Left ventricle myocardium superior (tissue), 1 donor: Measurements from ENCODE around the gene TMEM52. TPM values are rescaled to one million over a fixed set of nuclear protein-coding genes. Genes with fewer than 3 reads are reported as not detected.

Experiments
- ATAC-seq: fragments of 200-7000 bp; cut with Tn5 transposase; one replicate; pipeline ENCODE4 v1.9.1; 2020; ENCODE audit warnings: mild to moderate bottlenecking, moderate library complexity
- DNase-seq: peaks from one replicate; pipeline ENCODE4 v3.0.0-alpha.2; 2020
- intact Hi-C: fragments of 100-400 bp; cut with micrococcal nuclease; formaldehyde crosslinking; loops from one replicate; pipeline ENCODE4 v1.11.0; 2022
- total RNA-seq: library from RNA; stranded (reverse); fragmentation: NEBNext Ultra II Directional; extraction: Animal tissue kit (Norgen Biotek cat#: 25700); gene quantifications from one replicate; pipeline ENCODE4 v1.2.1, GENCODE V29; 2021
- donor health status: DM: no; HTN: yes; CAD: no; lungs with severe emphysema.

The TMEM52 gene
- total RNA-seq, 1 donor from 2014 or later = 1.7 TPM

DNA sequence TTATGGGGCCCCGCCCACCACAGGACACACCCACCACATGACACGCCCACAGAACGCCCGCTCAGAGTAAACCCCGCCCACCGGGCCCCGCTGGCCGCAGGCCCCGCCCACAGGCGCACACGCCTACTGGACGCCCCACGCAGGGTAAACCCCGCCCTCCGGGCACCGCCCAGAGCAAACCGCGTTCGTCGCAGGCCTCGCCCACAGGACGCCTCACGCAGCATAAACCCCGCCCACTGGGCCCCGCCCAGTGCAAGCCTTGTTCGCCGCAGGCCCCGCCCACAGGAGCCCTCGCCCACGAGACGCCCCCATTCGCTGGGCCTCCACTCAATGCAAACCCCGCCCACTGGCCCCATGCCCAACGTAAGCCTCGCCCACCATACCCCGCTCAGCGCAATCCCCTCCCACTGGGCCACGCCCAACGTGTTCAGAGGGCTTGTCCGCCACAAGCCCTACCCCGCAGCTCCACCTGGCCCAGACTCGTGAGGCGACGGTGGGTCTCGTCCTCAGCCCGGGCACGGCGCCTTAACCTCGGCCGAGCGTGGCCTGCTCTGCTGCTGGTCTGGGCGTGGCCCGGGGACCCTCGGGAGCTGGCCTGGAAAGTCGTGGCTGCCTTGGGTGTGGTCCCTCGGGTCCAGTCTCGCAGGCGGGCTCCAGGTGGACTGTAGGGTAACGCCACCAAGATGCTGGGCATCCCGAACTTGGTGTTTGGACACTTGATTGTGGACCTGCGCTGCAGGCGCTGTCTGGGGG lies 401 bp upstream of the TMEM52 start:
- peak; percentile 90 for ATAC-seq
- intact Hi-C loops = no loop called here

GRCh38 chr1:1917995-1918900 lies 831 bp downstream of the TMEM52 start:
- DNase-seq = peak; percentile 34
- ATAC-seq = peak; percentile 0
- intact Hi-C loops = no loop called here

More for the DNA sequence above, 401 bp upstream of the TMEM52 start:
- DNase-seq = peak; percentile 100

DNA sequence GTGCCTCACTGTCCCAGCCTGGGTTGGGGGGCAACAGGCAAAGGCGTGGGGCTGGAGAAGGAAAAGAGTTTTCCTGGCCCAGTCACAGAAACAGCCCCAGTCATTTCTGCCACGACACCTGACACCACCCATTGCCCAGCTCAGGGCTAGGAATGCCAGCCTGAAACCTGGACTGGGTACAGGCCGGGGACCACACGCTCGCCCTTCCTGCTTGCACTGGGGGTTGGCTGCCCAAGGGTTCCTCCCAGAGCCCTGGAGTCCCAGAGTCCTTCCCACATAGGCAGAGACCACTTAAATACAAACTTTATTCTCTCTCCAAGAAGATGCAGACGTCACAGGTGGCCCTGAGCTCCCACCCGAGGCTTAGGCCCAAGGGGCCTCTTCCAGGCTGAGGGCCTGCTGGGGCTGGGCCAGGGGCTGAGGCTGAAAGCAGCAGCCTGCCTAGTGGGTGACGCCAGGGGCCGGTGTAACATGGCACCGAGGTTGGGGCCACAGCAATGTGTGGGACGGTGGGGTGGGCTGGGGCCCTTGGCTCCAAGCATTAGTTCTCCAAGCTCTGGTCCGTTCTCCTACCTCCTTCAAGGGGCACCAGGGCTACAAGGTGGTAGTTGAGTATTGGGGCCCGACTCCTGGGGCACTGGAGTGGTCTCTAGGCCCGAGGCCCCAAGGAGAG lies 1.6 kb downstream of the TMEM52 start:
- no peak for ATAC-seq
- peak; percentile 25 for DNase-seq
- intact Hi-C loops = no loop called here

GRCh38 chr1:1916851-1917251 lies 2.2 kb downstream of the TMEM52 start:
- intact Hi-C loops = no loop called here
- DNase-seq (peak; percentile 40), ATAC-seq (no peak)

DNA sequence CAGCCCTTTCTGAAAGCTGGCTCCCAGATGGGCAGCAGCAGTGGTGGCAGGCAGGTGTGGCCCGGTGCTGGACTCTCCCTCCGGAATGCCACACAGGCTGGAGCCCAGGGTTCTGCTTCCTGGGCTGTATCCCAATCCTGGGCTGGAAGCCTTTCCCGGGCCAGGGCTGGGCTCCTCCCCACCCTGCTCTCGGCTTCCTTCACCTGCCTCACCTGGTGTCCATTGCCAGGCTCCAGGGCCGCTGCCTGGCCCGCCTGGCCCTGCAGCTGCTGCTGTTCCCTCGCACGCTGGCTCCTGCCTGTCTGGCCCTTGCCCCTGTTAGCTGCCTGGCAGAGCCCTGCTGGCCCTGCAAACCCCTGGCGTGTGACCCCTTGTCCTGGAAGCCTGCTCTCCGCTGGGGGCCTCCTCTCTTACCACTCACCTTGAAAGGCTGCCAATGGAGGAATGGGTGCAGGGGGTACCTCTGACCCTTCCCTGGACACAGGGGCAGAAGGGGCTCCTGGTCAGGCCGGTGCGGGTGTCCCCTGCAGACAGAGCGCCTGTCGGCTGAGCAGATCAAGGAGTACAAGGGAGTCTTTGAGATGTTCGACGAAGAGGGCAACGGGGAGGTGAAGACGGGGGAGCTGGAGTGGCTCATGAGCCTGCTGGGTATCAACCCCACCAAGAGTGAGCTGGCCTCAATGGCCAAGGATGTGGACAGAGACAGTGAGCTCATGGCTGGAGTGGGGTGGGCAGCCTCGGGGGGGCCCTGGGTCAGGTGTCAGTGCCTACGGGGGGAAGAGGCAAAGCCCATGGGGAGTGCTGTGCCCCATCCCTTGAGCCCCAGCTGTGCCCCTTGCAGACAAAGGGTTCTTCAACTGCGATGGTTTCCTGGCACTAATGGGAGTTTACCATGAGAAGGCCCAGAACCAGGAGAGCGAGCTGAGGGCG lies 2.9 kb downstream of the TMEM52 start:
- DNase-seq (peak; percentile 18), ATAC-seq (no peak)
- intact Hi-C loops = no loop called here

- DNase-seq = peak; percentile 36
- no peak for ATAC-seq
- intact Hi-C loops = no loop called here
Observed at GRCh38 chr1:1914971-1915692, 3.9 kb downstream of the TMEM52 start, which contains the start of gene CALML6. TSS of gene CALML6 (plus strand) at chr1:1915260. CDS start at chr1:1915281, 21 bp downstream.

- intact Hi-C loops = no loop called here
- DNase-seq (peak; percentile 27), ATAC-seq (no peak)
Observed at GRCh38 chr1:1914101-1914970, 4.7 kb downstream of the TMEM52 start.

GRCh38 chr1:1911350-1912041 lies 7.6 kb downstream of the TMEM52 start:
- DNase-seq (peak; percentile 9), ATAC-seq (no peak)
- intact Hi-C loops = no loop called here

- DNase-seq (peak; percentile 36), ATAC-seq (no peak)
Observed at GRCh38 chr1:1910651-1911331, 8.3 kb downstream of the TMEM52 start.

DNA sequence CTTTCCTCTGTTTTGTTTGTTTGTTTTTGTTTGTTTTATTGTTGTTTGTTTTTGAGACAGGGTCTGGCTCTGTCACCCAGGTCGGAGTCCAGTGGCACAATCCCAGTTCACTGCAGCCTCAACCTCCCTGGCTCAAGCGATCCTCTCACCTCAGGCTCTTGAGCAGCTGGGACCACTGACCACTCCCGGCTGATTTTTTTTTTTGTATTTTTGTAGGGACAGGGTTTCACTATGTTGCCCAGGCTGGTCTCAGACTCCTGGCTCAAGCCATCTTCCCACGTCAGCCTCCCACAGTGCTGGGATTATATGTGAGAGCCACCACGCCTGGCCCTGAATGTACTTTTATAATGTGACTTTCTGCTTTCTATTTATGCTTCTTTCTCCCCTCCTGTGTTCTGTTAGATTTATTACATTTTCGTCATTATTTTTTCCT lies 9.0 kb downstream of the TMEM52 start:
- DNase-seq (peak; percentile 14), ATAC-seq (no peak)
- intact Hi-C loops = no loop called here

More at GRCh38 chr1:1910651-1911331, 8.3 kb downstream of the TMEM52 start:
- intact Hi-C loops = no loop called here

DNA sequence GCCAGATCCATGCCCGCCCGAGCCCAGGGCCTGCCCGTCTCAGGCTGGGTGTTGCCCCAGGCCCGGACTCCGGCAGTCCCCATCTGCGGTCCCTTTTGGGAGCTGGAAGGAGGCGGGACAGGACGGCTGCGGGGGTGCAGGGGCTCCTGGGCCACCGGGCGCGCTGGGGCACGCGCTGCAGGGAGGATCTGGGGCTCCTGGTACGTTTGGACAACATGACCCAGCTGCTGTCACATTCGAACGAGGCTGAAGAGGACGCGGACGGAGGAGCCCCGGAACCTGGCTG lies 10.6 kb downstream of the TMEM52 start:
- intact Hi-C loops = no loop called here
- ATAC-seq (no peak), DNase-seq (no peak)

DNA sequence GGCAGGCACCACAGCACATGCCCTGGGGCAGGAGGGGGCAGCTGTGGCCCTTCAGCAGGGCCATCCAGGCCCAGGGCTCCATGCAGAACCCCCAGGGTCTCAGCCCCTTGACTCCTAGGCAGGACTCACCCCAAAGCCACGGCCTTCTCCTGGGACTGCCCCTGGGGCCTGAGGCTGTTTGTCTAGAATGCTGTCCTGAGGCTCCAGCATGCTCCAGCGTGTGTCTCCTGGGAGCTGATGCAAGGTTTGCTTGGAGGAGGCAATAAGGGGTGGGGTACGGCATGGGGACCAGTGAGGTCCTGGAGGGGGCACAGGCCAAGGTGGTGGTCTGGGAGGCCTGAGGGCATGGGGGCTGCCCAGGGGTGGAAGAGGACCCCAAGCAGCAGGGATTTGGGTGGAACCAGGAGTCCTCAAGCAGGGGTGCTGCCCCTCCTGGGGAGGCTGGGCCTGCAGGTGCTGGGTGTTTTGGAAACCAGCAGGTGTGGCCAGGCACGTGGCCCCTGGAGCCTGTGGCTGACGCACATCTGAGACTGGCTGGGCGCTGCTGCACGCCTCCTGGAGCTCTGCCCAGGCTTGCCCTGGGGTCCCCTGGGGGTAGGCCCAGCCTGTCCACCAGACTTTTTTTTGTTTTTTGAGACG lies 11.9 kb downstream of the TMEM52 start:
- intact Hi-C loops = no loop called here
- no peak for ATAC-seq
- peak; percentile 53 for DNase-seq

DNA sequence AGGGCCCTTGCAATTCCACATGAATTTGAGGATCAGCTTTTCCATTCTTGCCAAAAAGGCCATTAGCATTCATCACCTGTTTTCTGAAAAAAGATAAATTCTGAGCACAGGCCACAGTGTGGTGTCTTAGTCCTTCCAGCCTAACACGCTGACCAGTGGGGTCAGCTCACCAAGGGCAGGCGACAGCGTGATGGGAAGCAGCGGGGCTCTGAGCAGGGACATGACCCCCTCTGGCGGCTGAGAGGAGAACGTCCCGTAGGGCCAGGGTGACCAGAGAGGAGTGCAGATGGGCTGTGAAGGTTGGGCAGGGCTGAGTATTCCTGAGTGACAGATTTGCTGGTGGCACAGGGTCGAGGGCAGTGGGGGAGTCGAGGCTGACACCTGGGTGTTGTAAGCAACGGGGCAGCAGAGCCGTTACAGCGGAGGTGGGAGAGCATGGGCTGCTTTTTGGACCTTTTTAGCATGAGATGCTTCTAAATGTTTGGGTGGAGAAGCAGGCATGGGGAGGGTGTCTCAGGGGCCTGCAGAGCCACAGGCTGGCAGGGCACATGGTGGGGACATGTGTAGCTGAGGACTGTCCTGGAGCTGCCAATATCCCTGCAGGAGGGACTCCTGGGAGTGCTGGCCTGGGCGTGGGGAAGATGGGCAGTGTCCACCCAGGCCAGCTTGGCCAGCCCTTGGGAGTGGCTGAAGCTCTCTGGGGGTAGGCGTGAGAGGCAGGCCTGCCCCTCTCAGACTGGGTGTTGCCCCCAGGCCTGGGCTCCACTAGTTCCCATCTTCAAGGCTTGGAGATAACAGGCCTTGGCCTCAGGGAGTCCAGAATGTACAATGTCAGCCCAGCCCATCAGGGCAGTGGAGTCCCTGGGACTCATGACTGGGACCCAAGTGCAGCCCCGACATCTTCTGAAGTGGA lies 12.6 kb downstream of the TMEM52 start:
- ATAC-seq (peak; percentile 68), DNase-seq (peak; percentile 91)
- intact Hi-C loops = no loop called here

DNA sequence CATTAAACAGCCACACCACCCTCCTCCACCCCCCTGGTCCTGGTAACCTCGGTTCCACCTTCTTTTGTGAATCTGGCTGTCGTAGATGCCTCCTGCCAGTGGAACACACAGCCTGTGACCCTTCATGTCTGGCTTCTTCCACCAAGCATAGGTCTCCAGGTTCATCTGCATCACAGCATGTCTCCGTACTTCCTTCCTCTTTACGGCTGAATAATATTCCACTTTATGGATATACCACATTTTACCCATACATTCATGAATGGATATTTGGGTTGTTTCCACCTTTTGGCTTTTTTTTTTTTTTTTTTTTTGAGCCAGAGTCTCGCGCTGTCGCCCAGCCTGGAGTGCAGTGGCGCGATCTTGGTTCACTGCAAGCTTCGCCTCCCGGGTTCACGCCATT lies 15.9 kb downstream of the TMEM52 start:
- DNase-seq (no peak), ATAC-seq (no peak)
- intact Hi-C loops = no loop called here
